GM12878 (cell line): ENCODE results near the gene ATXN1. TPM values are rescaled to one million over a fixed set of nuclear protein-coding genes. Genes with fewer than 3 reads are reported as not detected.

Experiments
- ATAC-seq: fragments of 200-7000 bp; cut with Tn5 transposase; 3 replicates; pipeline ENCODE4 v1.9.1; 2020; ENCODE audit warnings: mild to moderate bottlenecking, moderate library complexity
- BruUV-seq: library from RNA; stranded (reverse); fragments of 400-500 nt; replicated peaks from 2 replicates; lab custom pipeline; 2021; lab: Mats Ljungman, UMichigan
- CTCF ChIA-PET: fragments of 300-600 bp; sonication (Branson Sonifier 250); formaldehyde crosslinking; extraction: SDS; loops from one replicate; lab custom pipeline; 2021; ENCODE audit warnings: inconsistent platforms; lab: Yijun Ruan, JAX
- POLR2A ChIA-PET: fragments of 350-600 bp; formaldehyde crosslinking; extraction: SDS; loops from one replicate; lab custom pipeline; 2021; ENCODE audit warnings: inconsistent platforms; lab: Charles Lee
- RAD21 ChIA-PET: fragments of 300-600 bp; sonication (Branson Sonifier 250); formaldehyde crosslinking; loops from one replicate; lab custom pipeline; 2023; ENCODE audit warnings: antibody characterized with exemption; ENCODE audit not compliant: unreplicated experiment; lab: Charles Lee
- SMC1A ChIA-PET: fragments of 300-600 bp; sonication (Branson Sonifier 250); formaldehyde crosslinking; loops from one replicate; lab custom pipeline; 2023; ENCODE audit not compliant: unreplicated experiment, uncharacterized antibody; lab: Charles Lee
- DNase-seq: peaks from one replicate; pipeline ENCODE4 v3.0.0-alpha.2; 2011; ENCODE audit warnings: low read depth, low spot score
- FAIRE-seq: peaks from 3 replicates; lab custom pipeline; 2011; peaks lifted over from hg19 to GRCh38; lab: Jason Lieb, UNC
- H2AFZ ChIP-seq: 2 replicates; pipeline ENCODE4 v1.6.0; 2011; ENCODE audit warnings: low read depth, low read length, control low read depth; ENCODE audit not compliant: control insufficient read depth
- H3K27ac ChIP-seq: 2 replicates; pipeline ENCODE4 v1.5.1; 2011; ENCODE audit warnings: control low read depth; ENCODE audit not compliant: control insufficient read depth, insufficient read depth
- H3K27me3 ChIP-seq, 2 experiments: replicated peaks in 1 of 2; 2 replicates each; pipeline versions ENCODE4 v1.6.0 to v1.6.1; 2011; ENCODE audit warnings: low read length in 1 of 2; ENCODE audit not compliant: control insufficient read depth in 2 of 2, insufficient read depth in 2 of 2
- H3K36me3 ChIP-seq, 2 experiments: 2 replicates each; pipeline ENCODE4 v1.5.1; 2011; ENCODE audit warnings: low read length in 1 of 2; ENCODE audit not compliant: control insufficient read depth in 2 of 2, insufficient read depth in 2 of 2
- H3K4me1 ChIP-seq: 2 replicates; pipeline ENCODE4 v1.6.1; 2011; ENCODE audit warnings: mild to moderate bottlenecking, low read length, moderate library complexity, mixed read lengths; ENCODE audit not compliant: control insufficient read depth, insufficient read depth
- H3K4me2 ChIP-seq: 2 replicates; pipeline ENCODE4 v1.6.0; 2011; ENCODE audit warnings: control low read depth; ENCODE audit not compliant: control insufficient read depth, insufficient read depth
- H3K4me3 ChIP-seq: fragments of 200-600 bp; sonication (generic); 2 replicates; pipeline ENCODE4 v1.5.1; 2016
- H3K79me2 ChIP-seq: 2 replicates; pipeline ENCODE4 v1.6.0; 2011; ENCODE audit warnings: low read length; ENCODE audit not compliant: control insufficient read depth, insufficient read depth
- H3K9ac ChIP-seq: 2 replicates; pipeline ENCODE4 v1.8.0; 2011; ENCODE audit warnings: low read length, control low read depth, mixed read lengths; ENCODE audit not compliant: control insufficient read depth, insufficient read depth
- H3K9me3 ChIP-seq: replicated peaks from 3 replicates; pipeline ENCODE4 v1.5.1; 2011; ENCODE audit warnings: mild to moderate bottlenecking, low read length; ENCODE audit not compliant: control insufficient read depth, insufficient read depth
- H4K20me1 ChIP-seq: 2 replicates; pipeline ENCODE4 v1.6.0; 2011; ENCODE audit not compliant: control insufficient read depth, insufficient read depth
- CBFB ChIP-seq: IDR thresholded peaks from 2 replicates; pipeline ENCODE4 v1.6.1; 2016; ENCODE audit warnings: antibody characterized with exemption, low read depth
- DPF2 ChIP-seq: fragments of 450-650 bp; IDR thresholded peaks from 2 replicates; pipeline ENCODE4 v1.6.1; 2017; ENCODE audit warnings: mild to moderate bottlenecking
- ELK1 ChIP-seq: IDR thresholded peaks from 2 replicates; pipeline ENCODE4 v1.6.1; 2012; ENCODE audit warnings: low read depth, low read length, improper control_type of control experiment
- HCFC1 ChIP-seq: fragments of 150-350 bp; IDR thresholded peaks from 2 replicates; pipeline ENCODE4 v1.6.1; 2014; ENCODE audit warnings: low read length
- IKZF1 ChIP-seq: fragments of 450-650 bp; conservative IDR thresholded peaks from 2 replicates; pipeline ENCODE4 v1.6.1; 2017; ENCODE audit warnings: antibody characterized with exemption, mild to moderate bottlenecking
- IKZF2 ChIP-seq, 2 experiments: fragments of 450-650 bp; IDR thresholded peaks; 2 replicates each; pipeline ENCODE4 v1.6.1; 2017; ENCODE audit warnings: mild to moderate bottlenecking in 2 of 2, moderate library complexity in 2 of 2
- IRF5 ChIP-seq: fragments of 450-650 bp; IDR thresholded peaks from 2 replicates; pipeline ENCODE4 v1.6.1; 2017; ENCODE audit warnings: borderline replicate concordance
- MEF2B ChIP-seq: fragments of 450-650 bp; IDR thresholded peaks from 2 replicates; pipeline ENCODE4 v1.6.1; 2018; ENCODE audit warnings: mild to moderate bottlenecking, moderate library complexity; ENCODE audit not compliant: partially characterized antibody, poor library complexity, severe bottlenecking
- MTA2 ChIP-seq: fragments of 450-650 bp; IDR thresholded peaks from 2 replicates; pipeline ENCODE4 v1.6.1; 2016; ENCODE audit warnings: low read depth, mild to moderate bottlenecking, moderate library complexity
- NBN ChIP-seq: fragments of 450-650 bp; IDR thresholded peaks from 2 replicates; pipeline ENCODE4 v1.6.1; 2016
- NFYA ChIP-seq: IDR thresholded peaks from 2 replicates; pipeline ENCODE4 v1.6.1; 2011; ENCODE audit warnings: low read depth, mild to moderate bottlenecking, low read length, improper control_type of control experiment, borderline replicate concordance
- NFYB ChIP-seq: IDR thresholded peaks from 2 replicates; pipeline ENCODE4 v1.6.1; 2011; ENCODE audit warnings: low read depth, mild to moderate bottlenecking, low read length, improper control_type of control experiment, moderate library complexity; ENCODE audit not compliant: insufficient read depth
- NRF1 ChIP-seq: conservative IDR thresholded peaks from 2 replicates; pipeline ENCODE4 v1.6.1; 2011; ENCODE audit warnings: mild to moderate bottlenecking, low read depth, low read length, improper control_type of control experiment
- RELB ChIP-seq: fragments of 450-650 bp; IDR thresholded peaks from 2 replicates; pipeline ENCODE4 v1.6.1; 2017; ENCODE audit warnings: low read depth, mild to moderate bottlenecking, moderate library complexity
- SUZ12 ChIP-seq: fragments of 200-600 bp; sonication (generic); IDR thresholded peaks from one replicate; pipeline ENCODE4 v1.6.1; 2018; ENCODE audit warnings: antibody characterized with exemption, mild to moderate bottlenecking; ENCODE audit not compliant: unreplicated experiment
- TCF12 ChIP-seq: IDR thresholded peaks from 2 replicates; pipeline ENCODE4 v1.6.1; 2011; ENCODE audit warnings: low read depth, mild to moderate bottlenecking, low read length
- ZNF622 ChIP-seq: fragments of 450-650 bp; IDR thresholded peaks from 2 replicates; pipeline ENCODE4 v1.6.1; 2017; ENCODE audit warnings: mild to moderate bottlenecking, inconsistent platforms
- WGBS: methylation state at CpG from one replicate; pipeline ENCODE4 v1.1.6; 2016; ENCODE audit warnings: low lambda C conversion rate; ENCODE audit not compliant: insufficient replicate concordance, insufficient coverage; ENCODE audit errors: missing lambda C conversion rate; 5-methylcytosine and 5-hydroxymethylcytosine counted together
- in situ Hi-C: fragments of 300-500 bp; cut with MboI; formaldehyde crosslinking; loops from 9 replicates; pipeline ENCODE4 v1.14.3; 2018; ENCODE audit warnings: mixed read lengths
- intact Hi-C: fragments of 100-400 bp; cut with micrococcal nuclease; formaldehyde crosslinking; loops from one replicate; pipeline ENCODE4 v1.14.2; 2022; ENCODE audit not compliant: unreplicated experiment
- polyA plus RNA-seq, 11 experiments: library from polyadenylated mRNA; depleted of rRNA in 4 of 11; unstranded in 6 of 11; stranded (reverse) in 5 of 11; fragments of >200 nt; fragmentation: Nextera tagmentation in 4 of 11; fragmentation: Illumina TruSeq in 1 of 11; extraction: Ambion mirVana in 4 of 11; extraction: Trizol in 1 of 11; gene quantifications; 1 replicate in 1 of 11; 2 replicates in 10 of 11; pipeline versions ENCODE4 v1.2.1 to v1.2.3, GENCODE V29; 2011 to 2016; ENCODE audit warnings: inconsistent platforms in 2 of 11, missing spikeins in 2 of 11, low read depth in 1 of 11
- total RNA-seq, 4 experiments: library from RNA; depleted of rRNA in 3 of 4; stranded (reverse); fragments of >200 nt in 3 of 4; fragmentation: Illumina TruSeq in 1 of 4; extraction: Trizol in 1 of 4; gene quantifications; 2 replicates each; pipeline versions ENCODE4 v1.2.1 to v1.2.3, GENCODE V29; 2013 to 2021
- TF ChIP-seq, protein P1 (sequence below): IDR thresholded peaks from 2 replicates; pipeline ENCODE4 v1.6.1; 2011; ENCODE audit warnings: borderline replicate concordance, low read depth, mild to moderate bottlenecking, moderate library complexity, mixed read lengths, low read length; ENCODE audit not compliant: insufficient read depth; ENCODE audit errors: extremely low read length

ATXN1 gene
- total and polyA plus RNA-seq, 10 of the 15 experiments (the other 5 are each of a cell fraction or from before 2014, with no cell fraction given): 12.2 to 51.2 (median 20.5) TPM

GRCh38 chr6:16295060-16295459, 466.2 kb downstream of the ATXN1 start (continued):
- no peak for TF ChIP-seq ZNF622

- in situ Hi-C loops (no loop called here), intact Hi-C loops (no loop called here)
- no peak overlapping the region for H3K9ac ChIP-seq
- ChIA-PET RAD21 (no interaction called here), CTCF (interaction anchor here (0.9 to 4.0 kb wide), 2 partner anchors 9 to 24 kb away, joined by 3 to 18 read pairs; no protein-coding TSS in a partner anchor), SMC1A (no interaction called here), POLR2A (no interaction called here)
- no peak overlapping the region for H3K4me2 ChIP-seq
- no peaks in the 10 kb centered on the region for H3K36me3 ChIP-seq
- no peak for ATAC-seq
- 70% methylated on average over 10 of the region's 10 CpGs for WGBS
- FAIRE-seq: no peak
- no peaks in the 10 kb centered on the region for H3K79me2 ChIP-seq
- no peak for DNase-seq
- H3K27me3 ChIP-seq: no peaks in the 10 kb centered on the region
- H2AFZ ChIP-seq: no peak overlapping the region
- H3K9me3 ChIP-seq: no peaks in the 10 kb centered on the region
- no peaks in the 10 kb centered on the region for H3K4me1 ChIP-seq
- no TSS peak for BruUV-seq
- no peak overlapping the region for H3K27ac ChIP-seq
- H4K20me1 ChIP-seq: no peaks in the 10 kb centered on the region
- TF ChIP-seq CBFB (no peak), ELK1 (no peak), HCFC1 (no peak), SUZ12 (no peak), NBN (no peak), IKZF2 (IDR thresholded peaks at IDR 0.05) (no peak), IKZF1 (no peak), TCF12 (no peak), MEF2B (no peak), NFYA (no peak), NRF1 (no peak), MTA2 (no peak), DPF2 (no peak), IRF5 (no peak), NFYB (no peak), RELB (no peak)
- TF ChIP-seq, protein P1, sequence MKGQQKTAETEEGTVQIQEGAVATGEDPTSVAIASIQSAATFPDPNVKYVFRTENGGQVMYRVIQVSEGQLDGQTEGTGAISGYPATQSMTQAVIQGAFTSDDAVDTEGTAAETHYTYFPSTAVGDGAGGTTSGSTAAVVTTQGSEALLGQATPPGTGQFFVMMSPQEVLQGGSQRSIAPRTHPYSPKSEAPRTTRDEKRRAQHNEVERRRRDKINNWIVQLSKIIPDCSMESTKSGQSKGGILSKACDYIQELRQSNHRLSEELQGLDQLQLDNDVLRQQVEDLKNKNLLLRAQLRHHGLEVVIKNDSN: no peak
- H3K4me3 ChIP-seq: no peak overlapping the region
Observed at GRCh38 chr6:16294371-16294770, 466.9 kb downstream of the ATXN1 start.
